ENCODE measurements around the gene ABLIM2. TPM values are rescaled to one million over a fixed set of nuclear protein-coding genes. Genes with fewer than 3 reads are reported as not detected.

The ABLIM2 gene
- total and polyA plus RNA-seq, 2 of the 4 experiments (the other 2 are of a cell fraction), result under 0.01 to 0.10 TPM

DNA sequence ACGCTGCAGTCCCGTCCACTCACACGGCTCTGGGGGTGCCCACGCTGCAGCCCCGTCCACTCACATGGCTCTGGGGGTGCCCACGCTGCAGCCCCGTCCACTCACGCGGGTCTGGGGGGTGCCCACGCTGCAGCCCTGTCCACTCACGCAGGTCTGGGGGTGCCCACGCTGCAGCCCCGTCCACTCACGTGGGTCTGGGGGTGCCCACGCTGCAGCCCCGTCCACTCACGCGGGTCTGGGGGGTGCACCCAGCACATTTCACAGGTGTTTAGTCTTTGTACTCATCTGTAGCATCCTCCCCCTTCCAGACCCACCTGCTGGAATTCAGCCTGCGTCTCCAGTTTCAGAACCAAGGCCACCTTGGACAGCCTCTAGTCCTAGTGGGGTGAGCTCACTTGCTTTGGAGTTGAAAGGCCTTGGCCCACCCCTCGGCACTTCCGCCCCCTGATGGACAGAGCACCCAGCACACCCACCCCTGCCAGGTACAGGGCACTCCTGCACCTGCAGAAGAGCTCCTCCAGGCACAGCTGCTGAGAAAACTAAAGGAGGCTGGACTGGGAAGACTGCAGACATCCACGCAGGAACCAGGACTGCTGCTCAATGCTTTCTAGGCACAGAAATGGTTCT is 73.0 kb downstream of the ABLIM2 start:
- H3K9me3 ChIP-seq (ENCODE audit: control insufficient read depth, insufficient read depth, low read length), result no peaks in the 10 kb centered on the region
- peaks cover 44% of the 10 kb centered on the region for H3K27me3 ChIP-seq (ENCODE audit: control insufficient read depth, insufficient read depth, low read length)
- POLR2A ChIA-PET (ENCODE audit: unreplicated experiment), result no interaction called here
- H3K79me1 ChIP-seq (ENCODE audit: low read depth in 1 of 2, low read length in 2 of 2), result no peaks in the 10 kb centered on the region
- ATAC-seq (ENCODE audit: low read depth), result no peak
- no peak overlapping the region for H2AK9ac ChIP-seq (replicated peaks; ENCODE audit: low read depth, low read length, poor library complexity)
- no peaks in the 10 kb centered on the region for H3K4me1 ChIP-seq (ENCODE audit: control insufficient read depth, insufficient read depth, low read length)
- H3K4ac ChIP-seq (ENCODE audit: low read depth, low read length), result no peak overlapping the region
- dilution Hi-C loops (cut with HindIII; ENCODE audit: low sequenced_read_pairs, unreplicated experiment) (no loop called here), in situ Hi-C loops (cut with MboI; ENCODE audit: low sequenced_read_pairs) (no loop called here), intact Hi-C loops (cut with micrococcal nuclease) (no loop called here)
- no TSS peak for BruUV-seq (replicated peaks)
- H2BK5ac ChIP-seq (ENCODE audit: low read depth, low read length, poor library complexity, severe bottlenecking), result no peak overlapping the region
- no peaks in the 10 kb centered on the region for H3K9me1 ChIP-seq (ENCODE audit: insufficient read depth, low read length)
- no peak overlapping the region for H3K27ac ChIP-seq (ENCODE audit: insufficient read depth, low read length)
- H2BK20ac ChIP-seq (ENCODE audit: low read depth, low read length), result no peak overlapping the region
- no peak overlapping the region for H4K5ac ChIP-seq (ENCODE audit: low read depth, low read length)
- WGBS, 2 experiments (ENCODE audit: extremely low coverage in 2 of 2, insufficient read length in 1 of 2), result 74% methylated on average over 8 of the region's 22 CpGs; no CpG with 5 or more reads in 1 of the 2 experiments
- no peaks in the 10 kb centered on the region for H3K36me3 ChIP-seq (ENCODE audit: control insufficient read depth, insufficient read depth, low read length)
- no peak overlapping the region for H3K4me2 ChIP-seq (ENCODE audit: low read depth, low read length)
- no peak overlapping the region for H3K9ac ChIP-seq (ENCODE audit: low read depth, low read length)
- H2AK5ac ChIP-seq (ENCODE audit: low read depth, low read length), result no peak overlapping the region
- H4K20me1 ChIP-seq (ENCODE audit: insufficient read depth, low read length), result no peaks in the 10 kb centered on the region
- no peak overlapping the region for H3K14ac ChIP-seq (replicated peaks; ENCODE audit: low read depth, low read length)
- H3K18ac ChIP-seq (ENCODE audit: low read depth, low read length), result no peak overlapping the region
- H3K4me3 ChIP-seq (ENCODE audit: insufficient read depth, low read depth, low read length), result no peak overlapping the region
- no peak overlapping the region for H3K56ac ChIP-seq (ENCODE audit: extremely low read depth, insufficient read depth, low read length)
- no peak overlapping the region for H2BK120ac ChIP-seq (ENCODE audit: low read depth, low read length)
- TF ChIP-seq, protein P1, sequence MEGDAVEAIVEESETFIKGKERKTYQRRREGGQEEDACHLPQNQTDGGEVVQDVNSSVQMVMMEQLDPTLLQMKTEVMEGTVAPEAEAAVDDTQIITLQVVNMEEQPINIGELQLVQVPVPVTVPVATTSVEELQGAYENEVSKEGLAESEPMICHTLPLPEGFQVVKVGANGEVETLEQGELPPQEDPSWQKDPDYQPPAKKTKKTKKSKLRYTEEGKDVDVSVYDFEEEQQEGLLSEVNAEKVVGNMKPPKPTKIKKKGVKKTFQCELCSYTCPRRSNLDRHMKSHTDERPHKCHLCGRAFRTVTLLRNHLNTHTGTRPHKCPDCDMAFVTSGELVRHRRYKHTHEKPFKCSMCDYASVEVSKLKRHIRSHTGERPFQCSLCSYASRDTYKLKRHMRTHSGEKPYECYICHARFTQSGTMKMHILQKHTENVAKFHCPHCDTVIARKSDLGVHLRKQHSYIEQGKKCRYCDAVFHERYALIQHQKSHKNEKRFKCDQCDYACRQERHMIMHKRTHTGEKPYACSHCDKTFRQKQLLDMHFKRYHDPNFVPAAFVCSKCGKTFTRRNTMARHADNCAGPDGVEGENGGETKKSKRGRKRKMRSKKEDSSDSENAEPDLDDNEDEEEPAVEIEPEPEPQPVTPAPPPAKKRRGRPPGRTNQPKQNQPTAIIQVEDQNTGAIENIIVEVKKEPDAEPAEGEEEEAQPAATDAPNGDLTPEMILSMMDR (conservative IDR thresholded peaks at IDR 0.05; ENCODE audit: low read depth, low read length), result no peak
- no peak for TF ChIP-seq BHLHE40 (IDR thresholded peaks at IDR 0.05; ENCODE audit: low read depth, low read length)
- no peak for TF ChIP-seq FOS (IDR thresholded peaks at IDR 0.05; ENCODE audit: low read depth, low read length)
- no peak for TF ChIP-seq MAZ (IDR thresholded peaks at IDR 0.05; ENCODE audit: borderline replicate concordance, low read depth, low read length)
- TF ChIP-seq SMC3 (IDR thresholded peaks at IDR 0.05; ENCODE audit: low read depth, low read length), result no peak
- no peak for TF ChIP-seq RAD21 (IDR thresholded peaks at IDR 0.05; ENCODE audit: low read length)
- TF ChIP-seq CEBPB (IDR thresholded peaks at IDR 0.05; ENCODE audit: low read depth, low read length), result no peak
- TF ChIP-seq CHD1 (IDR thresholded peaks at IDR 0.05; ENCODE audit: low read depth, low read length), result no peak
- TF ChIP-seq RCOR1 (IDR thresholded peaks at IDR 0.05; ENCODE audit: insufficient replicate concordance, low read length), result no peak
- no peak for TF ChIP-seq MXI1 (IDR thresholded peaks at IDR 0.05; ENCODE audit: borderline replicate concordance, low read depth, low read length)
- TF ChIP-seq, protein P2, sequence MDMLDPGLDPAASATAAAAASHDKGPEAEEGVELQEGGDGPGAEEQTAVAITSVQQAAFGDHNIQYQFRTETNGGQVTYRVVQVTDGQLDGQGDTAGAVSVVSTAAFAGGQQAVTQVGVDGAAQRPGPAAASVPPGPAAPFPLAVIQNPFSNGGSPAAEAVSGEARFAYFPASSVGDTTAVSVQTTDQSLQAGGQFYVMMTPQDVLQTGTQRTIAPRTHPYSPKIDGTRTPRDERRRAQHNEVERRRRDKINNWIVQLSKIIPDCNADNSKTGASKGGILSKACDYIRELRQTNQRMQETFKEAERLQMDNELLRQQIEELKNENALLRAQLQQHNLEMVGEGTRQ (IDR thresholded peaks at IDR 0.05; ENCODE audit: low read depth, low read length), result no peak
- TF ChIP-seq, protein P3, sequence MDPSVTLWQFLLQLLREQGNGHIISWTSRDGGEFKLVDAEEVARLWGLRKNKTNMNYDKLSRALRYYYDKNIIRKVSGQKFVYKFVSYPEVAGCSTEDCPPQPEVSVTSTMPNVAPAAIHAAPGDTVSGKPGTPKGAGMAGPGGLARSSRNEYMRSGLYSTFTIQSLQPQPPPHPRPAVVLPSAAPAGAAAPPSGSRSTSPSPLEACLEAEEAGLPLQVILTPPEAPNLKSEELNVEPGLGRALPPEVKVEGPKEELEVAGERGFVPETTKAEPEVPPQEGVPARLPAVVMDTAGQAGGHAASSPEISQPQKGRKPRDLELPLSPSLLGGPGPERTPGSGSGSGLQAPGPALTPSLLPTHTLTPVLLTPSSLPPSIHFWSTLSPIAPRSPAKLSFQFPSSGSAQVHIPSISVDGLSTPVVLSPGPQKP (IDR thresholded peaks at IDR 0.05; ENCODE audit: borderline replicate concordance, low read depth, low read length), result no peak
- TF ChIP-seq NFE2L2 (IDR thresholded peaks at IDR 0.05; ENCODE audit: low read depth, low read length), result no peak
- TF ChIP-seq POLR2A (IDR thresholded peaks at IDR 0.05; ENCODE audit: low read depth, low read length), result no peak
- no peak for TF ChIP-seq RFX5 (IDR thresholded peaks at IDR 0.05; ENCODE audit: low read depth, low read length)
- no peak for TF ChIP-seq MAFK (IDR thresholded peaks at IDR 0.05; ENCODE audit: low read depth, low read length)
- H2AFZ ChIP-seq (replicated peaks; ENCODE audit: low read length, poor library complexity), result no peak overlapping the region
- H3K23ac ChIP-seq (ENCODE audit: low read depth, low read length), result no peak overlapping the region
- CTCF ChIA-PET, result no interaction called here
- no peak overlapping the region for H4K91ac ChIP-seq (ENCODE audit: insufficient read depth, low read depth, low read length)
- H2BK15ac ChIP-seq (ENCODE audit: low read depth, low read length), result no peak overlapping the region
- no peak overlapping the region for H4K8ac ChIP-seq (ENCODE audit: low read depth in 2 of 2, low read length in 2 of 2)
- no peak for DNase-seq
